ENCODE data around the gene ZDHHC12.
"Not testable (repeated sequence)": the region's sequence is repeated elsewhere in the genome, so short reads cannot be mapped to it uniquely, and the experiment has no call there.

ZDHHC12 gene

GRCh38 chr9:128712451-128713410 lies 11.2 kb downstream of the ZDHHC12 start:
- no peak for TF ChIP-seq GATA1 (IDR thresholded peaks at IDR 0.05; ENCODE audit: low read depth, low read length)
- no peak for TF ChIP-seq POLR2A (IDR thresholded peaks at IDR 0.05; ENCODE audit: low read length)
- no peak for DNase-seq

GRCh38 chr9:128707446-128707845 lies 16.5 kb downstream of the ZDHHC12 start:
- no peak for DNase-seq
- TF ChIP-seq GATA1 (IDR thresholded peaks at IDR 0.05; ENCODE audit: low read depth, low read length): no peak
- TF ChIP-seq POLR2A (IDR thresholded peaks at IDR 0.05; ENCODE audit: low read length): no peak

- no peak for TF ChIP-seq GATA1 (IDR thresholded peaks at IDR 0.05; ENCODE audit: low read depth, low read length)
- TF ChIP-seq POLR2A (IDR thresholded peaks at IDR 0.05; ENCODE audit: low read length): no peak
- no peak for DNase-seq
These were observed 17.1 kb downstream of the ZDHHC12 start for GRCh38 chr9:128706671-128707381.

GRCh38 chr9:128706045-128706444 lies 17.9 kb downstream of the ZDHHC12 start:
- no peak for DNase-seq
- TF ChIP-seq POLR2A (IDR thresholded peaks at IDR 0.05; ENCODE audit: low read length) (no peak), GATA1 (IDR thresholded peaks at IDR 0.05; ENCODE audit: low read depth, low read length) (no peak)

GRCh38 chr9:128705051-128705965 lies 18.6 kb downstream of the ZDHHC12 start:
- no peak for TF ChIP-seq POLR2A (IDR thresholded peaks at IDR 0.05; ENCODE audit: low read length)
- TF ChIP-seq GATA1 (IDR thresholded peaks at IDR 0.05; ENCODE audit: low read depth, low read length): no peak
- no peak for DNase-seq

- TF ChIP-seq GATA1 (IDR thresholded peaks at IDR 0.05; ENCODE audit: low read depth, low read length): no peak
- no peak for TF ChIP-seq POLR2A (IDR thresholded peaks at IDR 0.05; ENCODE audit: low read length)
- DNase-seq: no peak
These were observed 19.6 kb downstream of the ZDHHC12 start for GRCh38 chr9:128704356-128704670.

- no peak for DNase-seq
These were observed 20.1 kb downstream of the ZDHHC12 start for GRCh38 chr9:128703616-128704355.

GRCh38 chr9:128702949-128703615 lies 20.8 kb downstream of the ZDHHC12 start:
- DNase-seq: peak; percentile 53 to 62
- TF ChIP-seq GATA1 (IDR thresholded peaks at IDR 0.05; ENCODE audit: low read depth, low read length): no peak
- no peak for TF ChIP-seq POLR2A (IDR thresholded peaks at IDR 0.05; ENCODE audit: low read length)

More at GRCh38 chr9:128703616-128704355, 20.1 kb downstream of the ZDHHC12 start:
- TF ChIP-seq POLR2A (IDR thresholded peaks at IDR 0.05; ENCODE audit: low read length) (no peak), GATA1 (IDR thresholded peaks at IDR 0.05; ENCODE audit: low read depth, low read length) (no peak)

GRCh38 chr9:128702445-128702948 lies 21.4 kb downstream of the ZDHHC12 start, which contains the start of gene PKN3:
PKN3 (plus strand) TSS chr9:128702503; CDS start chr9:128702916, 413 bp downstream.
- peak; percentile 87 to 93 for DNase-seq
- TF ChIP-seq POLR2A (IDR thresholded peaks at IDR 0.05; ENCODE audit: low read length) (peak; percentile 38), GATA1 (IDR thresholded peaks at IDR 0.05; ENCODE audit: low read depth, low read length) (no peak)

GRCh38 chr9:128701227-128701854 lies 22.6 kb downstream of the ZDHHC12 start:
- DNase-seq: no peak
- TF ChIP-seq POLR2A (IDR thresholded peaks at IDR 0.05; ENCODE audit: low read length) (no peak), GATA1 (IDR thresholded peaks at IDR 0.05; ENCODE audit: low read depth, low read length) (no peak)

GRCh38 chr9:128699096-128699795 lies 24.7 kb downstream of the ZDHHC12 start:
- DNase-seq: not testable (repeated sequence)

Data from erythroblast (primary cell).